AG04450 (cell line): ENCODE results near the gene CDH4. TPM values are rescaled to one million over a fixed set of nuclear protein-coding genes. Genes with fewer than 3 reads are reported as not detected.

Experiments
- CTCF ChIA-PET: fragments of 300-600, 350-600 bp; formaldehyde crosslinking; extraction: SDS; loops from one replicate; lab custom pipeline; 2022; ENCODE audit warnings: antibody characterized with exemption, inconsistent platforms; lab: Charles Lee
- POLR2A ChIA-PET: fragments of 350-600 bp; formaldehyde crosslinking; extraction: SDS; loops from one replicate; lab custom pipeline; 2021; ENCODE audit warnings: antibody characterized with exemption, inconsistent platforms; lab: Yijun Ruan, JAX
- DNase-seq: peaks from one replicate; pipeline ENCODE4 v3.0.0-alpha.2; 2011; ENCODE audit warnings: low read depth, low spot score
- H3K27ac ChIP-seq: one replicate; pipeline ENCODE4 v1.5.1; 2012; ENCODE audit warnings: low read depth, low read length, control low read depth
- H3K27me3 ChIP-seq: one replicate; pipeline ENCODE4 v1.6.0; 2012; ENCODE audit warnings: low read length; ENCODE audit not compliant: control insufficient read depth, insufficient read depth
- H3K4me3 ChIP-seq: 2 replicates; pipeline ENCODE4 v1.5.1; 2011; ENCODE audit warnings: mild to moderate bottlenecking, low read depth, low read length, control low read depth
- H3K9me3 ChIP-seq: 2 replicates; pipeline ENCODE4 v1.5.1; 2012; ENCODE audit warnings: low read length; ENCODE audit not compliant: control insufficient read depth, insufficient read depth
- CTCF ChIP-seq: IDR thresholded peaks from 2 replicates; pipeline ENCODE4 v1.5.1; 2011; ENCODE audit warnings: low read depth, low read length, control low read depth, inconsistent platforms
- polyA plus RNA-seq: library from polyadenylated mRNA; depleted of rRNA; stranded (reverse); fragments of >200 nt; gene quantifications from 2 replicates; pipeline ENCODE4 v1.2.3, GENCODE V29; 2011

The CDH4 gene
- polyA plus RNA-seq, 1 experiment = 1.6 TPM

GRCh38 chr20:61814244-61814643 is 562.2 kb downstream of the CDH4 start:
- H3K9me3 ChIP-seq = no peaks in the 10 kb centered on the region
- ChIA-PET POLR2A (no interaction called here), CTCF (no interaction called here)
- no peak for DNase-seq
- TF ChIP-seq CTCF = no peak
- no peak overlapping the region for H3K4me3 ChIP-seq
- no peak overlapping the region for H3K27ac ChIP-seq
- H3K27me3 ChIP-seq = no peaks in the 10 kb centered on the region

GRCh38 chr20:61814726-61815125 is 562.7 kb downstream of the CDH4 start:
- Histone ChIP-seq H3K9me3 (no peaks in the 10 kb centered on the region), H3K4me3 (no peak overlapping the region), H3K27me3 (no peaks in the 10 kb centered on the region), H3K27ac (no peak overlapping the region)
- no peak for TF ChIP-seq CTCF
- ChIA-PET POLR2A (no interaction called here), CTCF (no interaction called here)
- DNase-seq = no peak

GRCh38 chr20:61815176-61815575 is 563.1 kb downstream of the CDH4 start:
- Histone ChIP-seq H3K9me3 (no peaks in the 10 kb centered on the region), H3K27ac (no peak overlapping the region), H3K27me3 (no peaks in the 10 kb centered on the region), H3K4me3 (no peak overlapping the region)
- no peak for TF ChIP-seq CTCF
- no peak for DNase-seq
- POLR2A ChIA-PET = no interaction called here
- CTCF ChIA-PET = no interaction called here

- H3K9me3 ChIP-seq = no peaks in the 10 kb centered on the region
- no peak overlapping the region for H3K27ac ChIP-seq
- TF ChIP-seq CTCF = no peak
- no peaks in the 10 kb centered on the region for H3K27me3 ChIP-seq
- DNase-seq = no peak
- POLR2A ChIA-PET = no interaction called here
- CTCF ChIA-PET = no interaction called here
- H3K4me3 ChIP-seq = no peak overlapping the region
Measured at GRCh38 chr20:61815678-61816077, 563.6 kb downstream of the CDH4 start.

- no peaks in the 10 kb centered on the region for H3K27me3 ChIP-seq
- DNase-seq = no peak
- H3K9me3 ChIP-seq = no peaks in the 10 kb centered on the region
- no peak overlapping the region for H3K27ac ChIP-seq
- ChIA-PET POLR2A (interaction anchor here (0.5 kb wide), 1 partner anchor 99 kb away, joined by 6 read pairs; no protein-coding TSS in a partner anchor), CTCF (no interaction called here)
- no peak overlapping the region for H3K4me3 ChIP-seq
- TF ChIP-seq CTCF = no peak
Measured at GRCh38 chr20:61816606-61817460, 564.8 kb downstream of the CDH4 start.
